HG02884 (cell line): ENCODE data around the gene THRAP3.
"Not testable (repeated sequence)": the region's sequence is repeated elsewhere in the genome, so short reads cannot be mapped to it uniquely, and the experiment has no call there.

Experiments
- ATAC-seq: cut with Tn5 transposase; IDR thresholded peaks from one replicate; pipeline ENCODE4 v1.9.1; 2021; ENCODE audit warnings: mild to moderate bottlenecking, moderate library complexity; ENCODE audit not compliant: unreplicated experiment

Gene THRAP3

DNA sequence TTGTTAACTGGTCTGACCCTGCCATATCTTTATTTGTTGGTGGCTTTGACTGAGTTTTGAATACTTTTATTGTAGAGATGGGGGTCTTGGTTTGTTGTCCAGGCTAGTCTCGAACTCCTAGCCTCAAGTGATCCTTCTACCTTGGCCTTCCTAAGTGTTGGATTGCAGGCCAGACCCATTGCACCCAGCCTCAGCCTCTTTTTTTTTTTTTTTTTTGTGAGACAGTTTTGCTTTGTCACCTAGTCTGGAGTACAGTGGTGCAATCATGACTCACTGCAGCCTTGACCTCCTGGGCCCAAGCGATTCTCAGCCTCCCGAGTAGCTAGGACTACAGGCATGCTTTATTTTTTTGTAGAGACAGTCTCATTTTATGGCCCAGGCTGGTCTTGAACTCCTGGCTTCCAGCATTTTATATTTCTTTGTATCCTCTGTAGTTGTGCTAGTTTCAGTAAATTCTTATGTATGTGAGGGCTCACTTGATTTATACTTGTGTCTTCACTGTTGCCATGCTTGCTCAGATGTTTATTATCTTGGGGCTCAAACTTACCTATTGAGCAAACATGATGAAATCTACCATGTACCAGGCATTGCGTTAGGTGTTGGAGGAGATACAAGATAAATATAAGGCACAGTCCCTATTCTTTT lies 24.1 kb downstream of the THRAP3 start:
- ATAC-seq: no peak

- ATAC-seq: no peak
Measured at GRCh38 chr1:36251794-36252481, 27.7 kb downstream of the THRAP3 start.

GRCh38 chr1:36252482-36252824 lies 28.2 kb downstream of the THRAP3 start:
- not testable (repeated sequence) for ATAC-seq

GRCh38 chr1:36253161-36253862 lies 29.1 kb downstream of the THRAP3 start:
- ATAC-seq: no peak

- ATAC-seq: no peak
Measured at GRCh38 chr1:36256558-36257374, 32.5 kb downstream of the THRAP3 start.

DNA sequence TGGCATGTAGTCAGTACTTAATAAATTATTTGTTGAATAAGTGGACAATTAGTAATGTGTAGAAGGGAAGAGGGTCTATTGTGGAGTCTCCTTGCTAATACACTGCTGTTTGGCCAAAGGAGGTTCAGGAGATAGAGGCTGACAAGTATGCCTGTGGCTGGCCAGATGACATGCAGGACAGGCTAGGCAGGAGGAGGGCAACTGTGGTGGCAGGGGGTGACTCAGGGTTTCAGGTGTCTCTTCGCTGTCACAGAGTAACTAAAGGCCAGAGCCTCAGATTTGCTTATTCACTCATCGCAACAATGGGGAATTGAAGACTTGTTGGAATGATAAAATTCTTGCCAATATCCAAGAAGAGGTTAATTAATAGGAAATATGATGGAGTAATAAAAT lies 33.1 kb downstream of the THRAP3 start:
- no peak for ATAC-seq

DNA sequence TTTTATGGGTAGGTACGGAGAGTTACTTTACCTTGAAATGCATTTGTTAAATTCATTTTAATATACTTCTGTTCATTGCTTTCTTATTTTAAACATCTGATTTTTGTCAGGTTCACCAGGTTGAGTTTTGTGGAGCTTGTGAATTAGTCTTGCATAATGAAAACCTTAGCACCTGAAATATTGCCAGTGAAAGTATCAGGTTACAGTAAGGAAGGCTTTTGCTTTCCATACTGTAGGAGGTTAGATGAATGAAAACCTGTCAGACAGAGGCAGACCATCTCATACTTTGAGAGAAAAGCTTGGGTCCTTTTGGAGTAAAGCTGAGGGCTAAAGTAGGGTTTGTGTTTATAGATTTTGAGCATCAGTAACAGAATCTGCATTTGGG lies 34.7 kb downstream of the THRAP3 start:
- no peak for ATAC-seq

DNA sequence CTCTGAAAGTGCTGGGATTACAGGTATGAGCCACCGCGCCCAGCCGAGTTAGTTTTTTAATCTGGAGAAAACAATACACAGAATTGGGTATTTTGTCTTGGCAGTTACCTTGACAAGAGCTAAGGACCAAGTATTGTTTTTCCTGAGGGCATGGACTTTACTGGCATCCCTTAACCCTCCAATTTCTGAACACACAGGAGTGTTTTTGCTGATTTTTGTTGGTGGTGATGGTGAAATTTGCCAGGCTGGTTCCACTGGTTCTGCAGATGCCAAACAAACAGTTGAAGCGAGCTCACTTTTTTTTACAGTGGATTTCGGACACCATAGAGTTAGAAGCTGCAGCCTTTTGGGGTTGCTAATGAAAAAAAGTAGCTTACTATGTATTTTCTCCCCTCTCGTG lies 44.7 kb downstream of the THRAP3 start:
- ATAC-seq: no peak

- ATAC-seq: no peak
Measured at GRCh38 chr1:36269408-36269838, 45.2 kb downstream of the THRAP3 start.

DNA sequence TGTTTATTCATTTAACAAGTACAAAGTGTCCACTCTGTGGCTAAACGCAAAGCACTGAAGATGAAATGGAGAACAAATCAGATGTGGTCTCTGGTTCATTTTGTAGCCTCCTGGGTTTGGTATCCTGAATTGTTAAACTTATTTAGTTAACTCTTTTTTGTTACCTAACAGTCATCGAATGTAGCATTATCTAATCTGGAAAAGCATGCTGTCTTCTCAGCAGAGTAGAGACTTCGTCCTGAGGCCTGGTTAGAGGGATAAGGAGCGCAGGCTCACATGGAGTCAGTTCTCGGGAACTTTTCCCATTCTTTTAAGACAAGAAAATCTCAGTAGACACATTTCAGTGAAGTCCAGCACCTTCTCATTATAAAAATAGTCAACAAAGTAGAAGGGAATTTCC lies 48.8 kb downstream of the THRAP3 start:
- ATAC-seq: no peak

DNA sequence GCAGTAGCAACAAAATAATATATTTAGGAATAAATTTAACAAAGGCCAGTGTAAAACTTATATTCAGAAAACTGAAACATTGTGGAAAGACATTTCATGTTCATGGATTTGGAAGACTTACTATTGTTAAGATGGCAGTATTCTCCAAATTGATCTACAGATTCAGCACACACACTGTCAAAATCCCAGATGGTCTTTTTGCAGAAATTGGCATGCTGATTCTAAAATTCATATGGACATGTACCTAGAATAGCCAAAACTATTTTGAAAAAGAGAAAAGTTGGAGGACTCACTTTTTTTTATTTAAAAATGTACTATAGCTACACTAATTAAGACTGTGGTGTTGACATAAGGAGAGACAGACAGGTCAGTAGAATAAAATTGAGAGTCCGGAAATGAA lies 50.0 kb downstream of the THRAP3 start:
- no peak for ATAC-seq

DNA sequence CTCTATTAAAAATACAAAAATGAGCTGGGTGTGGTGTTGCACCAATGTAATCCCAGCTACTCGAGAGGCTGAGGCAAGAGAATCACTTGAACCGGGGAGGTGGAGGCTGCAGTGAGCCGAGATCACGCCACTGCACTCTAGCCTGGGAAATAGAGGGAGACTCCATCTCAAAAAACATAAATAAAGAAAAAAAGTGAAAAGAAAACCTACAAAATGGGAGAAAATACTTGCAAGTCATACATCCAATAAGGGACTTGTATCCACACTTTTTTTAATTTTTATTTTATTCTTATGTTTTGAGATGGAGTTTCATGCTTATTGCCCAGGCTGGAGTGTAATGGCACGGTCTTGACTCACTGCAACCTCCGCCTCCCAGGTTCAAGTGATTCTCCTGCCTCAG lies 52.4 kb downstream of the THRAP3 start:
- no peak for ATAC-seq

DNA sequence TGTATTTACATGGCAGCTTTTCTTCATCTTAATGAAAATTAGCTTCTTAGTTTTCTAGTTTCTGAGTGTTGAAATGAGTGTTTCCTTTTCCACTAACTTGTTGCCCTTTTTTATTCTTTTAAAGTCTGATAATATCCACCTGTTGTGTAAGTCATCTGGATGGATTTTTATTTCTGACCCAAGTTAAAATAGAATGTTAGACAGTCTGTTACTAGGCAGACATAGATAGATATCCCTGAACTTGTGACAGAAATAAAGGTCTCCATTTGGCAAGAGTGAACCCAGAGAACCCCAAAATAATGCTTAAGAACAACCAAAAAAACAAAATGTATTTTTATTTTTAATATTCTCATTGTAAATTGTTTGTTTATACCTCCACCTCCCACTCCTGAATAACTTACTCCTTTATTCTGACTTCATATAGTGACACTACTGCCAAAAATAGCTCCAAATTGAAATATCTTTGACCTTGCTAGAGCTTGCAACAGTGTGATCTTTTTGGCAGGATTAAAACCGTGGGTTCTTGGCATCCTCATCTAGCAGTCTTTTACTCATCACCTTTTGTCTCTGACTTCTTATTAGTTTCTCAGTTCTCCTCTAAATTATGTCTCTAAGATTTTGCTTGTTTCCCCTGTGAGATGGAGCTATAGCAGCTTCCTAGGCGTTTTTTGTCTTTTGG lies 55.0 kb downstream of the THRAP3 start:
- no peak for ATAC-seq

DNA sequence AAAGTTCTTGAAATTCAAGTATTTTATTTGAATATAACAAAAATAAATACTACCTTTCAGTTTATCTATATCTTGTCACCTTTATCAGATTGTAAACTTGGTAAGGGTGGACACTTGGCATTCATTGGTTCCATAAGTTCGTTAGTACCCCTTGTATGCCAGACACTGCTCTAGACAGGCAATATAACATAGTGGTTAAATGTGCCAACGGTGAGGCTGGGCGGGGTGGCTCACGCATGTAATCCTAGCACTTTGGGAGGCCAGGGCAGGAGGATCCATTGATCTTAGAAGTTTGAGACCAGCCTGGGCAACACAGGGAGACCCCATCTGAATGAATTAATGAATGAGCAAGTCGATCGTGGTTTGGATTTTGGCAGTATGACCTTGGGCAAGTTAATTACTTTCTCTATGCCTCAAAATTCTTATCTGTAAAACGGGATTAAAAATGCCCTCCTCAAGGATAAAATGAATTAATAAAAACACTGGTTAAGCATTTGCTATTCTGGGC lies 55.6 kb downstream of the THRAP3 start:
- no peak for ATAC-seq

DNA sequence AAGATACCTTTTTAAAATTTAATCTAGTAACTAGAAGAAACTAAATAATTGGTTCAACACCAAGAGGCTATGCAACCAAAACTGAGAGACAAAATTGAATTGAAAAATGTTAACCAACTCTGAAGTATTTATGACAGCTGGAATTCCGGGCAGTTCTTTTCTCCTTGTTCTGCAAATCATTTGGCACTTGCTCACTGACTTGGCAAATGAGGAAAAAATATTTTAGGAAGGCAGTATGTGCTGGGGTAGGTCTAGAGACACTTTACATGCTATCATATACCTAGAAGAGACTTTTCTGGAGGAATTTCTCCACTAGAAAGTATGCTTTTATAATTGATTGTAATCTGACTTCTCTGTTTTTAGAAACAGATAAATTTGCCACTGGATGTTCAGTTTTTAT lies 59.8 kb downstream of the THRAP3 start:
- no peak for ATAC-seq

- no peak for ATAC-seq
Measured at GRCh38 chr1:36284517-36284916, 60.3 kb downstream of the THRAP3 start.

GRCh38 chr1:36285443-36286101 lies 61.3 kb downstream of the THRAP3 start:
- ATAC-seq: no peak

- no peak for ATAC-seq
Measured at GRCh38 chr1:36286802-36287201, 62.6 kb downstream of the THRAP3 start.

GRCh38 chr1:36287595-36287994 lies 63.4 kb downstream of the THRAP3 start:
- no peak for ATAC-seq

DNA sequence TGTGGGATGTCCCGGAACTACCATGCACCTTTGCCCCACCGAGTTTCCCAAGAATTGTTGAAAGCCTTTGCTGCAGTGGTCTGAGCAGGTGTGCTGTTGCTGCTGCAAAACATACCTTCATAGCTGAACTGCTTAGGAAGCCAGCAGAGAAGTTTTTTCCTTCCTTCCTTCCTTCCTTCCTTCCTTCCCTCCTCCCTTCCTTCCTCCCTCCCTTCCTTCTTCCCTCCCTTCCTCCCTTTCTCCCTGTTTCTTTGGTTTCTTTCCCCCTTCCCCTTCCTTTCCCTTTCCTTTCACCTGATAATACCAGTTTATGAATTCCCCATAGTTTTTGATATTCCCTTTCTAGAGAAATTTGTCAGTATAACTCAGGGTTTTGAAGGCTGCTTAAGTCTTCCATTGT lies 71.1 kb downstream of the THRAP3 start:
- ATAC-seq: no peak
